H1 (cell line): ENCODE results near the gene GJA5. TPM values are rescaled to one million over a fixed set of nuclear protein-coding genes. Genes with fewer than 3 reads are reported as not detected.

Experiments used
- CTCF ChIA-PET: fragments of 300-600 bp; sonication (Branson Sonifier 250); formaldehyde crosslinking; loops from one replicate; lab custom pipeline; 2021; ENCODE audit not compliant: partially characterized antibody; lab: Charles Lee
- POLR2A ChIA-PET: fragments of 300-600 bp; sonication (Branson Sonifier 250); formaldehyde crosslinking; loops from one replicate; lab custom pipeline; 2021; ENCODE audit warnings: inconsistent platforms; ENCODE audit not compliant: partially characterized antibody; lab: Charles Lee
- DNase-seq, 2 experiments: peaks; one replicate each; pipeline versions ENCODE4 v3.0.0 to v3.0.0-alpha.2; 2010 to 2022; ENCODE audit warnings: low spot score in 2 of 2, low read depth in 1 of 2, mixed read lengths in 1 of 2
- FAIRE-seq: peaks from 2 replicates; lab custom pipeline; 2011; peaks lifted over from hg19 to GRCh38; lab: Jason Lieb, UNC
- H2AFZ ChIP-seq: 2 replicates; pipeline ENCODE4 v1.8.1; 2012; ENCODE audit warnings: low read length, inconsistent platforms
- H2AK5ac ChIP-seq: 2 replicates; pipeline ENCODE4 v1.6.1; 2013; ENCODE audit warnings: low read depth, low read length
- H2BK120ac ChIP-seq: replicated peaks from 2 replicates; pipeline ENCODE3; 2013; ENCODE audit warnings: low read depth, low read length, inconsistent platforms
- H2BK12ac ChIP-seq: 2 replicates; pipeline ENCODE4 v1.6.1; 2013; ENCODE audit warnings: low read depth, low read length
- H2BK15ac ChIP-seq: 2 replicates; pipeline ENCODE4 v1.6.1; 2013; ENCODE audit warnings: low read length
- H2BK20ac ChIP-seq: 2 replicates; pipeline ENCODE4 v1.6.1; 2013; ENCODE audit warnings: low read length
- H2BK5ac ChIP-seq: 2 replicates; pipeline ENCODE4 v1.6.1; 2013; ENCODE audit warnings: low read depth, low read length
- H3K14ac ChIP-seq: 2 replicates; pipeline ENCODE4 v1.6.1; 2013; ENCODE audit warnings: inconsistent platforms; ENCODE audit not compliant: insufficient read length
- H3K18ac ChIP-seq: 2 replicates; pipeline ENCODE4 v1.6.1; 2013; ENCODE audit warnings: low read length; ENCODE audit errors: extremely low read depth
- H3K23ac ChIP-seq: 2 replicates; pipeline ENCODE4 v1.6.1; 2013; ENCODE audit warnings: inconsistent platforms; ENCODE audit not compliant: insufficient read length
- H3K23me2 ChIP-seq: 2 replicates; pipeline ENCODE4 v1.6.1; 2013; ENCODE audit warnings: low read depth, low read length
- H3K27ac ChIP-seq: 2 replicates; pipeline ENCODE4 v1.6.1; 2011; ENCODE audit warnings: low read depth, low read length, inconsistent platforms
- H3K27me3 ChIP-seq, 4 experiments: replicated peaks in 1 of 4; 1 replicate in 1 of 4; 2 replicates in 3 of 4; pipeline versions ENCODE4 v1.6.1 to v1.8.1; 2011 to 2013; ENCODE audit warnings: low read length in 3 of 4, mild to moderate bottlenecking in 3 of 4, inconsistent platforms in 2 of 4, mixed read lengths in 2 of 4, moderate library complexity in 1 of 4; ENCODE audit not compliant: control insufficient read depth in 3 of 4, insufficient read depth in 3 of 4; ENCODE audit errors: extremely low read depth in 1 of 4
- H3K36me3 ChIP-seq, 4 experiments: 2 replicates each; pipeline versions ENCODE4 v1.6.1 to v1.8.1; 2011 to 2013; ENCODE audit warnings: mild to moderate bottlenecking in 4 of 4, low read length in 3 of 4, moderate library complexity in 2 of 4, control low read depth in 1 of 4, inconsistent platforms in 1 of 4; ENCODE audit not compliant: insufficient read depth in 4 of 4, control insufficient read depth in 2 of 4
- H3K4ac ChIP-seq: replicated peaks from 2 replicates; pipeline ENCODE3; 2013; ENCODE audit warnings: low read length, low read depth, mixed read lengths, inconsistent platforms; ENCODE audit not compliant: insufficient read length
- H3K4me1 ChIP-seq, 4 experiments: replicated peaks in 1 of 4; 1 replicate in 1 of 4; 2 replicates in 3 of 4; pipeline versions ENCODE4 v1.6.1 to v1.8.1; 2011 to 2013; ENCODE audit warnings: low read length in 3 of 4, inconsistent platforms in 2 of 4, mixed read lengths in 1 of 4; ENCODE audit not compliant: insufficient read depth in 4 of 4, control insufficient read depth in 3 of 4
- H3K4me2 ChIP-seq, 2 experiments: 2 replicates each; pipeline versions ENCODE4 v1.6.1 to v1.8.1; 2011 to 2013; ENCODE audit warnings: low read depth in 2 of 2, low read length in 2 of 2, control low read depth in 1 of 2, inconsistent platforms in 1 of 2, mild to moderate bottlenecking in 1 of 2; ENCODE audit not compliant: insufficient read depth in 1 of 2
- H3K4me3 ChIP-seq, 4 experiments: fragments of 200-600, 300-600 bp in 1 of 4; sonication (generic), shearing (Covaris generic), sonication (Bioruptor Twin) in 1 of 4; 2 replicates each; pipeline versions ENCODE4 v1.5.1 to v1.8.1; 2011 to 2016; ENCODE audit warnings: low read length in 4 of 4, low read depth in 3 of 4, control low read depth in 2 of 4, inconsistent platforms in 2 of 4, mild to moderate bottlenecking in 2 of 4, mixed read lengths in 1 of 4, moderate library complexity in 1 of 4; ENCODE audit not compliant: insufficient read depth in 2 of 4; ENCODE audit errors: extremely low read depth in 1 of 4
- H3K56ac ChIP-seq: replicated peaks from 2 replicates; pipeline ENCODE3; 2013; ENCODE audit warnings: low read depth, mild to moderate bottlenecking, mixed read lengths, low read length, inconsistent platforms; ENCODE audit not compliant: insufficient read length
- H3K79me1 ChIP-seq: 2 replicates; pipeline ENCODE4 v1.6.1; 2013; ENCODE audit warnings: low read depth, low read length, control low read depth
- H3K79me2 ChIP-seq, 2 experiments: 2 replicates each; pipeline versions ENCODE4 v1.6.1 to v1.8.1; 2012 to 2013; ENCODE audit warnings: low read length in 2 of 2, mild to moderate bottlenecking in 2 of 2, inconsistent platforms in 1 of 2; ENCODE audit not compliant: insufficient read depth in 2 of 2, control insufficient read depth in 1 of 2
- H3K9ac ChIP-seq, 4 experiments: replicated peaks in 1 of 4; 1 replicate in 1 of 4; 2 replicates in 3 of 4; pipeline versions ENCODE4 v1.6.1 to v1.8.1; 2011 to 2013; ENCODE audit warnings: low read depth in 3 of 4, low read length in 3 of 4, control low read depth in 2 of 4, mild to moderate bottlenecking in 2 of 4, moderate library complexity in 2 of 4, inconsistent platforms in 1 of 4; ENCODE audit errors: extremely low read depth in 1 of 4
- H3K9me3 ChIP-seq, 2 experiments: 2 replicates each; pipeline versions ENCODE4 v1.6.1 to v1.8.1; 2012 to 2013; ENCODE audit warnings: mild to moderate bottlenecking in 2 of 2, moderate library complexity in 2 of 2, control low read depth in 1 of 2, inconsistent platforms in 1 of 2, low read depth in 1 of 2, low read length in 1 of 2, mixed read lengths in 1 of 2; ENCODE audit not compliant: insufficient read depth in 2 of 2
- H4K20me1 ChIP-seq, 2 experiments: replicated peaks in 1 of 2; 2 replicates each; pipeline versions ENCODE3 to v1.8.1; 2011 to 2013; ENCODE audit warnings: inconsistent platforms in 2 of 2, low read length in 2 of 2, mild to moderate bottlenecking in 1 of 2; ENCODE audit not compliant: insufficient read depth in 2 of 2, control insufficient read depth in 1 of 2
- H4K5ac ChIP-seq: 2 replicates; pipeline ENCODE4 v1.6.1; 2013; ENCODE audit warnings: low read length, low read depth, mixed read lengths, inconsistent platforms; ENCODE audit not compliant: insufficient read length
- H4K8ac ChIP-seq: 2 replicates; pipeline ENCODE4 v1.8.0; 2013; ENCODE audit warnings: mild to moderate bottlenecking, moderate library complexity, low read length, inconsistent platforms; ENCODE audit not compliant: insufficient read depth; ENCODE audit errors: extremely low read depth
- H4K91ac ChIP-seq: replicated peaks from 2 replicates; pipeline ENCODE3; 2013; ENCODE audit warnings: low read length, mixed read lengths, inconsistent platforms; ENCODE audit not compliant: insufficient read length
- ASH2L ChIP-seq: fragments of 200-600, 300-600 bp; sonication (generic); IDR thresholded peaks from one replicate; pipeline ENCODE4 v1.7.1; 2017; ENCODE audit warnings: low read length
- CBX8 ChIP-seq: fragments of 300-800, 300-1000 bp; sonication (generic); IDR thresholded peaks from 2 replicates; pipeline ENCODE4 v1.7.1; 2016; ENCODE audit warnings: low read depth, low read length, borderline replicate concordance
- CHD1 ChIP-seq: IDR thresholded peaks from 2 replicates; pipeline ENCODE4 v1.6.1; 2012; ENCODE audit warnings: low read depth, low read length, improper control_type of control experiment
- EZH2 ChIP-seq: fragments of 200-600 bp; sonication (generic); IDR thresholded peaks from 2 replicates; pipeline ENCODE4 v1.7.1; 2012; ENCODE audit warnings: low read depth, mild to moderate bottlenecking, moderate library complexity, low read length, inconsistent platforms; ENCODE audit not compliant: severe bottlenecking
- KDM4A ChIP-seq: IDR thresholded peaks from one replicate; pipeline ENCODE4 v1.7.1; 2012; ENCODE audit warnings: low read depth, mild to moderate bottlenecking, moderate library complexity, low read length, inconsistent platforms; ENCODE audit not compliant: severe bottlenecking
- POLR2AphosphoS5 ChIP-seq: IDR thresholded peaks from 2 replicates; pipeline ENCODE4 v1.6.1; 2011; ENCODE audit warnings: low read depth, low read length
- POU5F1 ChIP-seq: IDR thresholded peaks from 2 replicates; pipeline ENCODE4 v1.6.1; 2011; ENCODE audit warnings: low read depth, mild to moderate bottlenecking, low read length, moderate library complexity
- SIX5 ChIP-seq: IDR thresholded peaks from 2 replicates; pipeline ENCODE4 v1.6.1; 2011; ENCODE audit warnings: mild to moderate bottlenecking, low read depth, low read length
- SP4 ChIP-seq: IDR thresholded peaks from 2 replicates; pipeline ENCODE4 v1.6.1; 2012; ENCODE audit warnings: low read length, inconsistent platforms
- SRF ChIP-seq: IDR thresholded peaks from 2 replicates; pipeline ENCODE4 v1.6.1; 2011; ENCODE audit warnings: mild to moderate bottlenecking, low read depth, low read length, moderate library complexity
- YY1 ChIP-seq: IDR thresholded peaks from 2 replicates; pipeline ENCODE4 v1.6.1; 2011; ENCODE audit warnings: low read depth, mild to moderate bottlenecking, low read length
- WGBS, 2 experiments: shearing (Covaris generic) in 1 of 2; methylation state at CpG; one replicate each; pipeline versions ENCODE4 v1.1.6 to v1.1.7; 2013 to 2015; ENCODE audit warnings: low lambda C conversion rate in 2 of 2, mixed read lengths in 2 of 2, inconsistent platforms in 1 of 2, low coverage in 1 of 2, missing lambda C conversion rate in 1 of 2; ENCODE audit not compliant: insufficient replicate concordance in 2 of 2, insufficient coverage in 1 of 2, insufficient read length in 1 of 2; ENCODE audit errors: extremely low coverage in 1 of 2, missing lambda C conversion rate in 1 of 2; 5-methylcytosine and 5-hydroxymethylcytosine counted together
- polyA plus RNA-seq, 7 experiments: library from polyadenylated mRNA; depleted of rRNA in 3 of 7; stranded (reverse) in 5 of 7; unstranded in 2 of 7; fragments of >200 nt in 5 of 7; fragments of 200-250 nt in 2 of 7; gene quantifications; 1 replicate in 5 of 7; 2 replicates in 1 of 7; 4 replicates in 1 of 7; pipeline versions ENCODE4 v1.2.1 to v1.2.3, GENCODE V29; 2011 to 2013; ENCODE audit warnings: missing spikeins in 2 of 7, mixed read lengths in 2 of 7
- total RNA-seq: library from RNA; stranded (reverse); fragmentation: NEBNext Ultra II Directional; extraction: Animal tissue kit (Norgen Biotek cat#: 25700); gene quantifications from 2 replicates; pipeline ENCODE4 v1.2.1, GENCODE V29; 2021
- TF ChIP-seq, protein P1 (sequence below): IDR thresholded peaks from 2 replicates; pipeline ENCODE4 v1.6.1; 2012; ENCODE audit warnings: inconsistent platforms

GJA5 gene
- total and polyA plus RNA-seq, 2 of the 8 experiments (the other 6 are each of a cell fraction or from before 2014, with no cell fraction given), result 1.2 to 2.7 TPM

- Histone ChIP-seq H2BK20ac (no peak overlapping the region), H2BK15ac (no peak overlapping the region), H2BK120ac (no peak overlapping the region), H3K36me3 (no peaks in the 10 kb centered on the region; a peak in 1 of 8 replicates), H3K4ac (no peak overlapping the region)
- TF ChIP-seq, protein P1, sequence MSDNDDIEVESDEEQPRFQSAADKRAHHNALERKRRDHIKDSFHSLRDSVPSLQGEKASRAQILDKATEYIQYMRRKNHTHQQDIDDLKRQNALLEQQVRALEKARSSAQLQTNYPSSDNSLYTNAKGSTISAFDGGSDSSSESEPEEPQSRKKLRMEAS, result no peak
- no peak for TF ChIP-seq POLR2AphosphoS5
- TF ChIP-seq CBX8, result no peak
- TF ChIP-seq POU5F1, result no peak
- TF ChIP-seq CHD1, result no peak
- TF ChIP-seq YY1, result no peak
- no peak for TF ChIP-seq SIX5
- TF ChIP-seq SP4, result no peak
- no peak for TF ChIP-seq EZH2
- no peak for TF ChIP-seq KDM4A
- no peak for TF ChIP-seq ASH2L
- TF ChIP-seq SRF, result no peak
- TF ChIP-seq, all 59 proteins: peak for 0
- Histone ChIP-seq H3K23ac (no peak overlapping the region), H3K56ac (no peak overlapping the region), H4K5ac (no peak overlapping the region), H3K79me2 (no peaks in the 10 kb centered on the region), H3K4me3 (no peak overlapping the region), H3K27me3 (no peaks in the 10 kb centered on the region), H3K4me1 (no peaks in the 10 kb centered on the region; a peak in 1 of 7 replicates), H2AK5ac (no peak overlapping the region), H3K9ac (no peak overlapping the region), H4K8ac (no peak overlapping the region), H3K4me2 (no peak overlapping the region), H4K20me1 (no peaks in the 10 kb centered on the region), H4K91ac (no peak overlapping the region), H3K79me1 (no peaks in the 10 kb centered on the region), H2AFZ (no peak overlapping the region), H2BK12ac (no peak overlapping the region), H3K18ac (no peak overlapping the region), H3K14ac (no peak overlapping the region), H3K9me3 (no peaks in the 10 kb centered on the region), H2BK5ac (no peak overlapping the region), H3K27ac (no peak overlapping the region), H3K23me2 (no peaks in the 10 kb centered on the region)
- ChIA-PET POLR2A (no interaction called here), CTCF (no interaction called here)
- DNase-seq (no peak), FAIRE-seq (no peak)
- 89% methylated on average over 3 of the region's 3 CpGs; no CpG with 5 or more reads in 1 of the 2 experiments for WGBS, 2 experiments
Measured at GRCh38 chr1:147798731-147799130, 38.3 kb upstream of the GJA5 start.
